ENCODE measurements around the gene CD6.

Gene CD6

DNA sequence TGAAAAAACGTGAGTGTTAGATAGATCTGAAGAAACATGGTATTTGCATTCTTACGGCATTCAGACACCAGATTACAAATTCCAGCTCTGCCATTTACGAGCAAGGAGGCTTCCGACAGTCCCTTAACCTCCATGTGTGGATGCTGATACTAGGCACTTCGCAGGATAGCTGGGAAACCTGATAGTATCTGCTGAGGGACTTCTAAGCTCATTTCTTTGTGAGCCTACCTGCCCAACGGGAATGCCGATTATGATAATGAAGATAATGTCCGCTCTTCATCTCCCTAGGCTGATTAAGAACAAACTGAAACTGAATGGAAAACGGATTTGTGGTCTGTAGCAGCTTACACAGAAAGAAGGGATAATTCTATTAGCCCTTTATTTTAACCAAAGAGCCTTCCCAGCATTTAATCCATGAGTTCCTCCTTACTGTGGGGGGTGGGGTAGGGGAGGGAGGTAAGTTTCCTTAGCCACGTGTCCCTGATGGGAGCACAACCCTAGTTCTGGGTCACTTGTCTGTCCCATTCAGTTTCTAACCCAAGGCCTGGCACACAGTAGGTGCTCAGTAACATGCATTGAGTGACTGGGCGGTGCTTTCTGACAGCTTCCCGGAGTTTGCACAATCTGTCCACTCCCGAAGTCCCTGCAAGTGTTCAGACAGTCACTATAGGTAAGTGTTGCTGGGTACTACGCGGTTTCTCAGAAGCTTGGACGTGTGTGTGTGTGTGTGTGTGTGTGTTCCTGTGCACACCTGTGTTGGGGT lies 39.2 kb downstream of the CD6 start:
- no peak for DNase-seq (ENCODE audit: low spot score)

DNA sequence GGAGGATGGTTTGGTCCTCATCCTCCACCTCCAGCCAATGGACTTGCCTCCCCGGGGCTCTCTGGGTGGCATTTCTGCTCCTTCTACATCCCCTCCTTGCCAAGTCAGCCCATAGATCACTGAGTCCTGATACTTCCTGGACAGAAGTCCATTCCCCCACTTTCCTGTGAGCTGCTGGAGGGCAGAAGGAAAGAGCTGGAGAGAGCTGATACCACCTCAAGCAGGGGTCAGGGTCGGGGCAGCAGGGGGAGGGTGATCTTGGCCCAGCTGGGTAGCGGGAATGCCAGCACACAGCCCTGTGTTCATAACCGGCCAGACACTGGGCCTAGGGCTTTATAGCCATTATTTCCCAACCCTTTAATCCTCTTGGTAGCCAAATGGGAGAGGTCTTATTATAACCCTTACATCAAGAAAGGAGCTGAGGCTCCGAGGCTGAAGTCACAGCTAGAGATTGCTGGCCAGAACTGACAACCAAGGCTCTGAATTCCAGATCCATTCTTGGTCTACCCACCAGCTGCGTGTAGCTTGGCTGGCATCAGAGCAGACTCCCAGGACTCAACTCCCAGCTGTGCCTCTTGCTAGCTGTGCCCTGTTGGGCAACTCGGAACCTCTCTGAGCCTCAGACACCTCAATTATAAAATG lies 39.9 kb downstream of the CD6 start:
- no peak for DNase-seq (ENCODE audit: low spot score)

DNA sequence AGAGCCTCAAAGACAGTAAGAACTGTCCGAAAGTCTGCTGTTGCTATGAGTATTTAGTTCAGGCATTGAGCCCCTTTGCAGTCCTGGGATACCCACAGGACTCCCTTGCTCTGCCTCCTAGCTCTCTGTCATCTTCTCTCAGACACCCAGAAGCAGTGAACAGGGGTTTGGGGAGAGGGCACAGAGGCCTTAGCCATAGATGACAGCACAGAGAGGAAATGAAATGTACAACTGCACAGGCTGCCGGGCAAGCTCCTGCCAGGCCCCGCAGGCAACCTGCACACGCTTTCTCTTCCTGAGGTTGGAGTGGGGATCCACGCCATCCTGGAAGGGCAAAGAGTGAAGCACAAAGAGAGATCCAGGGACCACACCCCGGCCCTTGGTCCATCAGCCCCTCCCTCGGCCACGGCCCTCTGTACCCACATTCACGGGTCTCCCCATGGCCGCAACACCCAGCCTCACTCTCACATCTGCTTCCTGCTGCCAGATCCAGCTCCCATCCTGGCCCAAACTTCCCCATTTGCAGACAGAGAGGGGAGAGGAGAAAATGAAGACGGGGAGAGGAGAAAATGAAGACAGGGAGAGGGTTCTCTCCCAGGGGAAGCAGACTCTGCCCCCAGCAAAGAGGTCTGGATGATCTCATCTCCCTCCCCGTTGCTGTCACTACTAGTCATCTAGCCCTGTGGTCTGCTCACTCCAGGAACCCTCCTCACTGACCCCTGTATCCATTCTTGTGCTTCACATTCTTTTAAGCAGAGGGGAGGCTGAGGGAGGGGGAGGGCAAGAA lies 40.7 kb downstream of the CD6 start:
- DNase-seq (ENCODE audit: low spot score): no peak

DNA sequence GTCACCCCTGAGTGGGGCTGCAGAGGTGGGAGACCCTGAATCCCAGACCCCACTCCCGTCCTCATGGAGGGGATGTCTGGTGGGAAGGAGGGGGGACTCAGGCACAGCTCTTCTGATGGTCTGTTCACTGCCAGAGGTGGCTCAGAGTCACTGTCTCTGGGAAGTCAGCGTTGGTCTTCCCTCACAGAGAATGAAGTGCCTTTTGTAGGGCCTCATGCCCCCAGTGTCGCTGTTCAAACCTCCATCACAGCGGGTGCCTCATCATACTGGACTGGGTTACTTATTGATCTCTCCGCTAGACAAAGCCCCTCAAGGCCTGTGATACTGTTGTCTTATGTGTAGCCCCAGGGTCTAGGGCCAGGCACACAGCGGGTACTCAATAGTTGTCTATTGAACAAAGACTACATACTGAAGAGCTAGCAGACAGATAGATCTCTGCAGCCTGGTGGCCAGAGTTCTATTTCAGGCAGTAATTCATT lies 41.3 kb downstream of the CD6 start:
- no peak for DNase-seq (ENCODE audit: low spot score)

DNA sequence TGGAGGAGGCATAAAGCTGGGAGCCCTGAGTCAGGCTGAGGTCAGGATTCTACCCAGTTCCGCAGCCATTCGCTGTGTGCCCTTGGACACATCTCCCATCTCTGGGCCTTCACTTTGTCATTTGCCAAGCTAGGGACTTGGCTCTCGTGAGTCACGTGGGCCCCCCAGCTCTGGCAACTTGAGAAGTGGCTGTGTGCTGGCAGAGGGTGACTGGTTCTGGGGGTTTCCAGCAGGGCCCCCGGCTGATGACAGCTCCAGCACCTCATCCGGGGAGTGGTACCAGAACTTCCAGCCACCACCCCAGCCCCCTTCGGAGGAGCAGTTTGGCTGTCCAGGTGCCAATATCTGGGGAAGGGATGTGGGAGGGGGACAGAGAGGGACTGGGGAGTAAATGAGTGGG lies 46.6 kb downstream of the CD6 start:
- DNase-seq (ENCODE audit: low spot score): no peak

DNA sequence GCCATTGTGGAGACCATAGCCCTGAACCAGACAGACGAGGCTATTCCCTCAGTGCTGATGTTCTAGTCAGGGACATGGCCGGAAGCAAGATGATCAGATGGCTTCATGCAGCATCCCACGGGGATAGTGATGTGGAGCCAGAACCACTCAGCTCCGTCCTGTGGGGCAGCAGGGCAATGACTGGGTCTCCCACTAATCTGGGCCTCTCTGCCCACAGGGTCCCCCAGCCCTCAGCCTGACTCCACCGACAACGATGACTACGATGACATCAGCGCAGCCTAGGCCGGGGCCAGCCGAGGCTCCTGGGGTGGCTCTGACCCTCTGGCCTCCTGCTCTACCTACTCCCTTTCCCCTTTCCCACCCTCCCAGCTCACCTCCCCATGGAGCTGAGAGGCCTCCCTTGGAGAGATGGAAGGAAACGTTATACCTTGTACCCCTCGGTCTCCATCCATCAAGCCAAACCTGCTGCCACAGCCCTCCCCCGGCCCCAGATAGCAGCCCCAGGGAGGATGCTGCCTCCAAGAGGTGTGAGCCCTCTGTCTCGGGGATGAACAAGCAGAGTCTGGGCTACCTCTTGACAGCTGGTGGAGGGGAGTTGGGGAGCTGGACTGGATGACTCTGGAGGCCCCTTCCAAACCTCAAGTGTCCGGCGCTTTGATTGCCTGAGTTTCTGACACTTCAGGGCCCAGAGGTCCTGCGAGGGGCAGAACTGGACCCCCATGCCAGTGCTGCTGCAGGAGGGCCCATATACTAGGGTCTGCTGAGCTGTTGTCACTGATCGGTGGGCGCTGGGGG lies 47.8 kb downstream of the CD6 start:
- DNase-seq (ENCODE audit: low spot score): no peak

DNA sequence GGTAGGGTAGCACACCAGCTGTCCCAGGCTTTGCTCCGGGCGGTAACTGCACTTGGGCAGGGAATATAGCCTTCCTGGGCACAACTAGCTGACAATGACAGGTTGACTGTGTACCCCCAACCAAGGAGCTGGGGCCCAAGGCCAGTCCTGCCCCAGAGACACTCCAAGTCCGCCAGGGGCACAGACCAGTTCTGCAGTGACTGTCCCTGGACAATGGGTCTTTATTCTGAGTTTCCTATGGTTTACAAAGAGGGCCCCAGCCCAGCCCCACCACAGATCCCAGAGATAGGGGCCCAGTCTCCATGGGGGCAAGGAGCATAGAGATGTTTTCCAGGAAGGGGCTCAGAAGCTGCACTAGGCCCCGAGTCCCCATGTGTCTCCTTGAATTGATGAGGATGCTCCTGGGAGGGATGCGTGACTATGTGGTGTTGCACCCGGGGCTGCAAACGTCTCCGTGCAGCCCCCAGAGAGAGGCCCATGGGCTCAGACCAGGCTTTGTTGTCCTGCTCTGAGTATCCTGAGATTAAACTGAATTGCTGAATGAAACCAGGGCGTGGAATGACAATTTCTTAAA lies 48.4 kb downstream of the CD6 start:
- no peak for DNase-seq (ENCODE audit: low spot score)

DNA sequence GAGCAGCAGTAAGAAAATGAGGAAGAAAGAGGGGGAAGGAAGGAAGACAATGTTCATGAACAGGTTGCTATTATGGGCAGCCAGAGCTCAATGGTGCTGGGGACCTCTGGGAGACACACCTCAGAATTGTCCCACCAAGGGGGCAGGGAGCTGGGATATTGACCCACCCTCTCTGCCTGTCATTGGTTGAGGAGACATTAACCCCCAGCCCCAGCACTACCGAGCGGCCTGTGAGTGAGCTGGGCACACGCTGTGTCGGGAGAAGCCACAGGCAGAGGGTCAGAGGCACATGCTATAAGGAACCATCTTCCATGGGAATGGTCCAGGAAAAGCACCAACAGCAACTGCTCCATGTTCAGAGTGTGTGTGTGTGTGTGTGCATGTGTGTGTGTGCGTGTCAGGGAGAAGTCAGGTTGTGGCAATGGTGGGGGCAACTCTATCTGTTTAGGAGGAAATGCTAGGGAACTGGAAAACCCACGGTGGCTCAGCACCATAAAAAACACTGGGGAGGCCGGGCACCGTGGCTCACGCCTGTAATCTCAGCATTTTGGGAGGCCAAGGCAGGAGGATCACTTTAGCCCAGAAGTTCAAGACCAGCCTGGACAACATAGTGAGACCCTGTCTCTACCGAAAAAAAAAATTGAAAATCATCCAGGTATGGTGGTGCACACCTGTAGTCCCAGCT lies 49.2 kb downstream of the CD6 start:
- no peak for DNase-seq (ENCODE audit: low spot score)

DNA sequence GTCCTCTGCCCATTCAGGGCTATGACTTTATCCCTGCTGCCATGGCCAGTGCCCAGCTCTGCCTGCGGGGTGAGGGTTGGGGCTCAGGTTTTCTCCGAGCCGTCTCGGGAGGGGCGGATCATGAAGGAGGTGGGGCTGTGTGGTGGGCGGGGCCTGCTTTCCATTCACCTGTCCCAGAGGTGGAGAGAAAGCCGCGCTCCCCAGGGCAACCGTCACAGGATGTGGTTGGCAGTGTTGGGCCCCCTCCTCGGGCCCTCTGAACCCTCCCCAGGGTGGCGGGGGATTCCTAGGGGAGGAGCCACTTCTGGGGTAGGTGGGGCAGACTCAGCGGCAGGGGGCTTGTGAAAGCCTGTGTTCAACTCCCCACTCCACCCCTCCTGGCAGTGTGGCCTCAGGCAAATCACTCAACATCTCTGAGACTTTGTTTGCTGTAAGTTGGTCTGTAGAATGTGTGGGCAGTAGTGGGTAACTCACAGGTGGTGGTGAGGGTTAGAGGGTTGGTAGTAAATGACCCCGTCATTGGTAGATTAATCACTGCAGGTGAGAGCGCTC lies 50.3 kb downstream of the CD6 start:
- no peak for DNase-seq (ENCODE audit: low spot score)

DNA sequence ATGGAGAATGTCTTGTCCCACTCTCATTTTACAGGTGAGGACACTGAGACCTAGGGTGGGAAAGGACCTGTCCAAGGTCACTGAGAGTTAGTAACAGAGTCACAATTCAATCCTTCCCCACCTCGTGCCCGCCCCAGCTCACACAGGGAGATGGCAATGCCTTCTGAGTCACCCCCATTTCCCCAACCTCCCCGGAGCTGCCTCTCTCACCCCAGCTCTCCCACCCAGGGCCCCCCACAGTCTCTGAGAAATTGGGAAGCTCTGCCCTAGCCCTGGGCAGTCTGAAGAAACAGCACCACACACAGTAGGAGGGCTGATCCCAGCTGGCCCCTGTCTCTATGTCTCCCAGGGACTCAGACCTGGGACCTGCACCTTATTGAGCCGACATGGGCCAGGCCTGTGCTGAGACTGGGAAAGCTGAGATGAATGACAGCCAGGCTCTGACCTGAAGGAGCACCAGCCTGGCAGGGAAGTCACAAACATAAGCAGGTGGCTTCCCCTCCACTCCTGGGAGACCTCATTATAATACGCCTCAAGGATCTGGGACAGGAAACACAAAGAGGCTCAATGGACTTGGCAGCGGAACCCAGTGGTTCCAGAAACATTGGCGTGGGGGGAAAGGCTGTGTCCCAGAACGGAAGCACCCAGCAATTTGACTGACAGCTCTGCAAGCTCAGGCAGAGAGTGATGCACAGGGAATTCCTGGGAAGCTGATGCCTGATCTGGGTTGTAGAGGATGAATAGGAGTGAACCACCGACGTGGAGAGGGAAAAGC lies 51.0 kb downstream of the CD6 start:
- no peak for DNase-seq (ENCODE audit: low spot score)

DNA sequence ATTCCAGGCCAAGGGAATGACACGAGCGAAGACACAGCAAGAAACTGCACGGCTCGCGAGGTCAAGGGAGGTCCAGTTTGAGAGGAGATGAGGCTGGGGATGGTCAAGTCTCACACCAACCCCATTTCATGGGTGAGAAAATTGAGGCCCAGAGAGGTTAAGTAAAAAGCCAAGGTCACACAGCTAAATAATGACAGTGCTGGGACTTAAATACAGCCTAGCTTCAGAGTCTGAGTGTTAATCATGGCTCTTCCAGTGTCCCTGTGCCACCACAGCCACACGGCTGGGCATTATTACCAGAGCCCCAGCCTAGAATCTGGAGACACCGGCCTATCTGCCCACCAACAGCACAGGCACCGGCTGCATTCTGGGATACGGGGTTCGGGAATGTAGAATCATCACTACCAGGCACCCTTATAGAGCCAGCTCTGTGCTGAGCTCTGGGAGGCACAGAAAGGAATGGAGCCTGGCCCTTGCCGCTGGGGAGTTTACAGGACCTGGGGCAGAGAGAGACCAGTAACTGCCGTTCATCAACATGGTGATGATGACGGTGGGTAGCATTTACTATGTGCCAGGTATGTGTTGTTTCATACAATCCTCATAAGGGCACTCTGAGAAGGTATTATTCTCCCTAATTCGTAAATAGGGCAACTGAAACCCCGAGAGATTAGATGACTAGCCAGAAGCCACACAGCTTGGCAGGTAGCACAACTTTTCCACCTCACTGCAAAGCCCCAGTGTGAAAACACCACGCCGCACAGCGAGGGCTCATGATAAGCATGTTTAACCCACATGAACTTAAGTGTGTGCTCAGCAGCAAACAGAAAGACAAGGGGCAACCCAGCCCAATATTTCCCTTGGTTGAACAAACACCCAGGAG lies 51.8 kb downstream of the CD6 start:
- DNase-seq (ENCODE audit: low spot score): no peak

DNA sequence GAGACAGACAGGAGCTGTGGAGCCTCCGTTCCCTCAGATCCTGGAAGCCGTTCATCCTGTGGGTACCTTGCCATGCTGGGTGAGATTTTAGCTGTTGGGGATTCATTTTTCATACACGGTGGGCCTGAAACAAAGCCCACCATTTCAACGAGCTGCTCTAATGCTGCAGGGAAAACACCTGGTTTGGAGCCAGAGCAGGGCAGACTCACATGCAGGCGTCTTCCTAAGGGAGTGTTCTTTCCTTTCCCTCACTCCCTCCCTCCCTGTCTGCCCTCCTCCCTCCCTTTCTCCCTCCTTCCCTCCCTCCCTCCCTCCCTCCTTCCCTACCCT lies 52.5 kb downstream of the CD6 start:
- no peak for DNase-seq (ENCODE audit: low spot score)

DNA sequence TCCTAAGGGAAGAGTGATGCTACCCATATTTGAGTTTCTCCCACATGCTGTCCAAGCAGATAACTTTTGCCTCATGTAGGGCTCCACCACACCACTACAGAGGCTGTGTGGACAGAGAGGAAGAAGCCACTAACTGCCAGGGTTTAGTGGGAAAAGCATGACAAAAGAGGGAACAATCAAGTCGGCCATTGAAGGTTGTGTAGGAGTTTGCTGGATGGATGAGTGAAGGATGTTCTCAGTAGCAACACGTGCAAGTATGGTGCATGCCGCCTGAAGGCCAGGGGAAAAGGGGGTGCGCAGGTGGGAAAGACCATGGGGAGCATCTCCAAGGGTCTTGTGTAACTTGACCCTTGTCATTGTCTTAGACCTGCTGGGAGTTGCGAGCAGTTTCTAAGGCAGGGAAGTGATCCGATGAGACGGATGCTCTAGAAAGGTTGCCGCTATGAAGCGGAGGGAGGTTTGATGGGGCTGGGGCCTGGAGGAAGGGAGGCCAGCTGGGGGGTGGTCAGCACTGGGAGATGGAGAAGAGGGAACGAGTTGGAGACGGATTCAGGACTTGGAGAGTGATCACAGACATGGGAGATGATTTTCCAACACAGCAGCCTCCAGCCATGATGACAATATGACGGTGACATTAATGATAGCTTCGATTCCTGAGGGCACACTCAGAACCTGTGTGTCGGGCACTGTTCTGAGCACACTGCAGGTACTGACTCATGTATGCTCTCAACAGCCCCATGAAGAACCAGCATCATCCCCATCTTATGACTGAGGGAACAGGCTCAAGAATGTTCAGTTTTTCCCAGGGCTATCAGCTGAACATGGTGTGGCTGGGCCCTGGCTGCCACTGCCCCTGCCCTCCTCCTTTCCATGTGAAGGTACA lies 53.7 kb downstream of the CD6 start:
- DNase-seq (ENCODE audit: low spot score): no peak

DNA sequence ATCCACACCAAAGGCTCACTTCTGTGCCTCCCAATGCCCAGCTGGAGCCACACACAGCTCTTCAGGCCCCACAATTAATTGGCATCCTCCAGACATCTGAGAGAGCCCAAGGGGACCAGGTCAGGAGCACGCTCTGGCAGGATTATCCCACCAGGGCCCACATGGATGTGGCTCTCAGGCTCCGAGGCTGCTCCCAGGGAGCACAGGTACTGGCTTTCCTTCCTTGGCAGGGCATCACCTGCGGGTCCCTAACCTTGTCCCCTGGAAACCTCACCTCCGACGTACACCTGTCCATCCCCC lies 54.3 kb downstream of the CD6 start:
- no peak for DNase-seq (ENCODE audit: low spot score)

DNA sequence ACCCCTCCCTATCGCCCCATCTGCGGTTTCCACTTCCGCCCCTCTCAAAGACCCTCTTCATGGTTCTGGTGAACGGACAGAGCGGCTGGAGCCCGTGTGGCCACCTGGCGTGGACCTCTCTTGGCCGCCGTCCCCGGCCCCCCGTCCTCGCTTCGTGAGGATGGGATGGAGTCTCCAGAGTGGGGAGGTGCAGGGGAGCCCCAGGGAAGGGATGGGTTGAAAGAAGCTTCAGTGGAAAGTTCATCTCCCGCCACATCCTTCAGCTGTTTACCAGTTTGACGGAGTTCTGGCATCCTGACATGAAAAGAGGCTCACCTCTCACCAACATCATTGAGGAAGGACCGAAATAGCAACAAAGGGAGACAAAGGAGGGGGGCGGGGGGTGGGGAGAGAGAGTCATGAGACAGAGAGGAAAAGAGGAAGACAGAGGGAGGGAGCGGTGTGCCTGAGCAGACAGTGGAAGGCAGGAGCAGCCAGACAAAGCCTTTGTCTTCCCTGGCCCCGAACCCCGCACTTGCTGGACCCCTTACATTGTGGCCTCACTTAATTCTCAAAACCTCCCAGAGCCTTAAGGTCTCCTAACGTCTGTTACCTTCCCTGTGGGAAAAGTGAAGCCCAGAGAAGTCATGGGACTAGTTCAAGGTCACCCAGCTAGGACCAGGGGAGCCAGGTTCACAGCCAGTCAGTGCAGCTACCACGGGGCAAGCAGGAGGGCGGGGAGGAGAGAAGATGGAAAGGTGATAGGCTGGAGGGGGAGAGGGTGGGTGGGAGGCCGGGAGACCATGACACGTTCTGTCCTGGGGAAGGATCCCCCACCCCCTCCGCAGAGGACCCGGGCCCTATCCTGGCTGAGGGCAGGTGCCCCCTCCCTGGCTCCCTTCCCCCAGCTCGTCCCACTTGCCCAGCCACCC lies 54.9 kb downstream of the CD6 start:
- DNase-seq (ENCODE audit: low spot score): no peak

DNA sequence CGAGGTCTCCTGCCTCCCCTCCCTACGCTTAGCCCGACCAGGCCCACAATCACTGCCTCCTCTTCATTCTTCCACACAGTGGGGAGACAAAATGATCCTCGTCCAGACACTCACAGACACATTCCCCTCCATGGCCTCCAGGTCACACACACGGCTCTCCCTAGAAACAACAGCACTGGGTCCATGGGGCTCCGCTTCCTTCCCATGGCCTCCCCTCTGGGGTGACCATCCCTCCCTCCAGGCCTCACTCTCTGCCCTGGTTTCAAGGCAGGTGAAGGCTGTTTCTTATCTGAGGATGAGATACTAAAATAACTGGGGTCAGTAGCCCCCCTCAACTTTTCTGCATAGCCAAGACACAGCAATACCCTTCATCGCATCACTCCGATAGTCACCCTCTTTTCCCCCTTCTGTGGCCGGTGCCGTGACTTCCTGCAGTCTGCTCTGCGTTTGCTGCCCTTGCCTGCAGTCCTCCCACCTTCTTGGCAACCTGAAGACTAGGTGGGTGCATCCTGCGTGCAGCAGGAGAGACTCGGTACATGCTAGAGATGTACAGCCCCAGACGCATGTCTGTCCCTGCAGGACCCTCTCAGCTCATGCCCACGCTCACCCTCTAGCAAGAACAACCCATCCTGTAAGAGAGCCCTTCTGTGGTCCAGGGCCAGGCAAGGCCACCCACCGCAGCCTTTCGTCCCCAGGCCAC lies 55.8 kb downstream of the CD6 start:
- DNase-seq (ENCODE audit: low spot score): no peak

All from RKO (cell line).